SU-DHL-6 (cell line): Measurements from ENCODE around the gene LRP1.

Source experiments
- H2AFZ ChIP-seq: fragments of 200-600 bp; sonication (generic); 2 replicates; pipeline ENCODE4 v1.6.1; 2014; ENCODE audit warnings: low read depth, mild to moderate bottlenecking, moderate library complexity, mixed read lengths, antibody characterized with exemption, low read length; ENCODE audit not compliant: severe bottlenecking
- H3F3A ChIP-seq: fragments of 200-600 bp; shearing (Covaris generic); 2 replicates; pipeline ENCODE4 v1.6.0; 2016; ENCODE audit warnings: antibody characterized with exemption, mild to moderate bottlenecking; ENCODE audit not compliant: insufficient read depth
- H3K27ac ChIP-seq: fragments of 200-600 bp; sonication (generic); 2 replicates; pipeline ENCODE4 v1.5.1; 2016; ENCODE audit warnings: low read depth, mild to moderate bottlenecking, low read length, moderate library complexity, mixed read lengths
- H3K27me3 ChIP-seq: fragments of 200-600 bp; sonication (generic), shearing (Covaris generic); 2 replicates; pipeline ENCODE4 v1.6.0; 2014; ENCODE audit warnings: mild to moderate bottlenecking, low read length
- H3K36me3 ChIP-seq: fragments of 200-600 bp; sonication (generic); 2 replicates; pipeline ENCODE4 v1.6.1; 2014; ENCODE audit warnings: mild to moderate bottlenecking, low read length, mixed read lengths
- H3K4me2 ChIP-seq: fragments of 300-600, 200-600 bp; shearing (Covaris generic), sonication (generic); 2 replicates; pipeline ENCODE4 v1.6.0; 2014; ENCODE audit warnings: low read length, low read depth, mild to moderate bottlenecking; ENCODE audit not compliant: poor library complexity, severe bottlenecking
- H3K4me3 ChIP-seq: fragments of 200-600 bp; sonication (generic); 2 replicates; pipeline ENCODE4 v1.5.1; 2014; ENCODE audit warnings: antibody characterized with exemption, low read length, mild to moderate bottlenecking, mixed read lengths; ENCODE audit not compliant: insufficient read depth, poor library complexity, severe bottlenecking
- H3K79me2 ChIP-seq: fragments of 200-600 bp; sonication (generic); 2 replicates; pipeline ENCODE4 v1.6.1; 2014; ENCODE audit warnings: mild to moderate bottlenecking, low read length, moderate library complexity; ENCODE audit not compliant: insufficient read depth
- H3K9ac ChIP-seq: fragments of 200-600 bp; sonication (generic); 2 replicates; pipeline ENCODE4 v1.7.0; 2014; ENCODE audit warnings: mild to moderate bottlenecking, low read length
- H3K9me2 ChIP-seq: fragments of 200-600 bp; sonication (generic); replicated peaks from 2 replicates; pipeline ENCODE4 v1.6.1; 2014; ENCODE audit warnings: low read length; ENCODE audit not compliant: insufficient read depth
- H3K9me3 ChIP-seq: fragments of 200-600 bp; sonication (generic); 2 replicates; pipeline ENCODE4 v1.6.1; 2014; ENCODE audit warnings: low read length, mixed read lengths; ENCODE audit not compliant: insufficient read depth
- H4K20me1 ChIP-seq: fragments of 200-600 bp; sonication (generic); 2 replicates; pipeline ENCODE4 v1.6.1; 2014; ENCODE audit warnings: low read depth, mild to moderate bottlenecking, antibody characterized with exemption, low read length, moderate library complexity, mixed read lengths
- EZH2phosphoT487 ChIP-seq: fragments of 200-600 bp; sonication (generic), shearing (Covaris generic); conservative IDR thresholded peaks from 2 replicates; pipeline ENCODE4 v1.6.1; 2018; ENCODE audit warnings: mild to moderate bottlenecking, antibody characterized with exemption, low read length, moderate library complexity, mixed read lengths
- TF ChIP-seq, protein P1 (sequence below): fragments of 200-600 bp; sonication (generic); IDR thresholded peaks from one replicate; pipeline ENCODE4 v1.5.1; 2017; ENCODE audit warnings: antibody characterized with exemption, mild to moderate bottlenecking, low read length, moderate library complexity; ENCODE audit not compliant: insufficient read depth, poor library complexity, severe bottlenecking

Gene LRP1

GRCh38 chr12:57208631-57209282 is 80.5 kb downstream of the LRP1 start:
- Histone ChIP-seq H3K9me2 (no peaks in the 10 kb centered on the region), H3K36me3 (no peaks in the 10 kb centered on the region), H3K9me3 (no peaks in the 10 kb centered on the region), H3K4me2 (no peak overlapping the region), H3K9ac (no peak overlapping the region), H3K27me3 (no peaks in the 10 kb centered on the region), H2AFZ (no peak overlapping the region), H3K79me2 (no peaks in the 10 kb centered on the region), H3K27ac (no peak overlapping the region), H3F3A (no peaks in the 10 kb centered on the region), H3K4me3 (no peak overlapping the region), H4K20me1 (no peaks in the 10 kb centered on the region)
- TF ChIP-seq, protein P1, sequence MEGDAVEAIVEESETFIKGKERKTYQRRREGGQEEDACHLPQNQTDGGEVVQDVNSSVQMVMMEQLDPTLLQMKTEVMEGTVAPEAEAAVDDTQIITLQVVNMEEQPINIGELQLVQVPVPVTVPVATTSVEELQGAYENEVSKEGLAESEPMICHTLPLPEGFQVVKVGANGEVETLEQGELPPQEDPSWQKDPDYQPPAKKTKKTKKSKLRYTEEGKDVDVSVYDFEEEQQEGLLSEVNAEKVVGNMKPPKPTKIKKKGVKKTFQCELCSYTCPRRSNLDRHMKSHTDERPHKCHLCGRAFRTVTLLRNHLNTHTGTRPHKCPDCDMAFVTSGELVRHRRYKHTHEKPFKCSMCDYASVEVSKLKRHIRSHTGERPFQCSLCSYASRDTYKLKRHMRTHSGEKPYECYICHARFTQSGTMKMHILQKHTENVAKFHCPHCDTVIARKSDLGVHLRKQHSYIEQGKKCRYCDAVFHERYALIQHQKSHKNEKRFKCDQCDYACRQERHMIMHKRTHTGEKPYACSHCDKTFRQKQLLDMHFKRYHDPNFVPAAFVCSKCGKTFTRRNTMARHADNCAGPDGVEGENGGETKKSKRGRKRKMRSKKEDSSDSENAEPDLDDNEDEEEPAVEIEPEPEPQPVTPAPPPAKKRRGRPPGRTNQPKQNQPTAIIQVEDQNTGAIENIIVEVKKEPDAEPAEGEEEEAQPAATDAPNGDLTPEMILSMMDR = no peak
- no peak for TF ChIP-seq EZH2phosphoT487

- Histone ChIP-seq H3K9me3 (no peaks in the 10 kb centered on the region), H4K20me1 (no peaks in the 10 kb centered on the region), H3K27ac (no peak overlapping the region), H3K9me2 (no peaks in the 10 kb centered on the region), H3K9ac (no peak overlapping the region), H3K79me2 (no peaks in the 10 kb centered on the region), H2AFZ (no peak overlapping the region), H3F3A (no peaks in the 10 kb centered on the region), H3K36me3 (no peaks in the 10 kb centered on the region), H3K4me2 (no peak overlapping the region), H3K4me3 (no peak overlapping the region), H3K27me3 (no peaks in the 10 kb centered on the region)
- TF ChIP-seq, protein P1 = no peak
- TF ChIP-seq EZH2phosphoT487 = no peak
Measured at GRCh38 chr12:57209916-57210315, 81.6 kb downstream of the LRP1 start.

DNA sequence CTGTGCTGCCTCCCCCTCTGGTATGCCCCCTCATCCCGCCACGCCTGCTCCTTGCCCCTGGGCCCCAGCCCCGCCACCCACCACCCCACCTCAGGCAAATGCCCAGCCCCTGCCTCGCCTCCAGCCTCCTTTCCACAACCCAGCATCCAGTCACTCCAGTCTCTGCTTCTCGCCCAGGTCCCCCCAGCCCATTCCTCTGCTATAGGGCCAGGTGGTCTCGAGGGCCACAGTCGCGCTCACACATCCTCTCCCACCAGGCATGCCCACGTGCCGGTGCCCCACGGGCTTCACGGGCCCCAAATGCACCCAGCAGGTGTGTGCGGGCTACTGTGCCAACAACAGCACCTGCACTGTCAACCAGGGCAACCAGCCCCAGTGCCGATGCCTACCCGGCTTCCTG is 82.2 kb downstream of the LRP1 start:
- H3K9me2 ChIP-seq = no peaks in the 10 kb centered on the region
- TF ChIP-seq, protein P1 = no peak
- TF ChIP-seq EZH2phosphoT487 = no peak
- peaks cover 2% of the 10 kb centered on the region for H3F3A ChIP-seq
- no peaks in the 10 kb centered on the region for H3K79me2 ChIP-seq
- H3K27me3 ChIP-seq = no peaks in the 10 kb centered on the region
- H3K4me3 ChIP-seq = no peak overlapping the region
- H3K4me2 ChIP-seq = no peak overlapping the region
- no peaks in the 10 kb centered on the region for H3K36me3 ChIP-seq
- H3K9ac ChIP-seq = peak overlapping the region; percentile 19; the same call in 1 of the 2 replicates
- no peaks in the 10 kb centered on the region for H4K20me1 ChIP-seq
- no peak overlapping the region for H3K27ac ChIP-seq
- no peak overlapping the region for H2AFZ ChIP-seq
- H3K9me3 ChIP-seq = no peaks in the 10 kb centered on the region
